HG03520 (cell line): ENCODE results near the gene VTI1A.
"Not testable (repeated sequence)": the region's sequence is repeated elsewhere in the genome, so short reads cannot be mapped to it uniquely, and the experiment has no call there.

Source experiments
- ATAC-seq: cut with Tn5 transposase; IDR thresholded peaks from one replicate; pipeline ENCODE4 v1.9.1; 2021; ENCODE audit warnings: mild to moderate bottlenecking, moderate library complexity; ENCODE audit not compliant: unreplicated experiment

VTI1A gene

DNA sequence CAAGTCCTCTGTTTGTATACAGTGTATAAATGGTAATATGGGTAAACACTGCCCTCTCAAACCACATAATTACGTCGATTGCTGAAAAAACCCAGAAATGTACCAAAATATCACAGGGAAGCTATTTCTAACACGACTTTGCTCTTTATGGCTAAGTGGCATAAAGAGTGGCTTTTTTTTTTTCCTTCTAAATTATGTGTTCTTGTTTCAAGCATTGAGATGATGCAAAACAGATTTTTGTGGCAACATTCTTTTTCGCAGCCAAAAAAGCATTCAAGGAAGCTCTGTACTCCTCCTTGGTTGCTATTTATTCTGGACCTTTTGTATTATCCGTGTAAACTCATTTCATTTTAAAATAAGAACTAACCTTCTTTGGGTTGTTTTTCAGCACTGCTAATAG is 138.9 kb downstream of the VTI1A start:
- ATAC-seq, result no peak

DNA sequence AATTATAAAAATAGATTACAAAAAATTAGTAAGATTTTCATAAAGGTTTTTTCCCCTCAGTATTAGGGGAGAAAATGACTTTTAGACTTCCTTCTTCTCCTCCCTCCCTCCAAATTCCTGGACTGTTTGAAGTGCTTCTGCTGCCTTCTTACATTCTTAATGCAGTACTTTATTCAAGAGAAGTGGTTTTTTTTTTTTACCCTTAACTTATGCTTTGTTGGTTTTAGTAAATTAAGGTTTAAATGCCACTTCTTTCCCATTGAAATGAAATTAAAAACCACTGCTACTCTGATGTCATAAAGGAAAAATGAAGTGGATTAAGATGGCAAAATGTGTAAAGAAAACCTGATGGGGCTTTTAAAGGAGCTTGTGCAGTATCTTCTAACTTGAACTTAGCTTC is 140.7 kb downstream of the VTI1A start:
- ATAC-seq, result no peak

DNA sequence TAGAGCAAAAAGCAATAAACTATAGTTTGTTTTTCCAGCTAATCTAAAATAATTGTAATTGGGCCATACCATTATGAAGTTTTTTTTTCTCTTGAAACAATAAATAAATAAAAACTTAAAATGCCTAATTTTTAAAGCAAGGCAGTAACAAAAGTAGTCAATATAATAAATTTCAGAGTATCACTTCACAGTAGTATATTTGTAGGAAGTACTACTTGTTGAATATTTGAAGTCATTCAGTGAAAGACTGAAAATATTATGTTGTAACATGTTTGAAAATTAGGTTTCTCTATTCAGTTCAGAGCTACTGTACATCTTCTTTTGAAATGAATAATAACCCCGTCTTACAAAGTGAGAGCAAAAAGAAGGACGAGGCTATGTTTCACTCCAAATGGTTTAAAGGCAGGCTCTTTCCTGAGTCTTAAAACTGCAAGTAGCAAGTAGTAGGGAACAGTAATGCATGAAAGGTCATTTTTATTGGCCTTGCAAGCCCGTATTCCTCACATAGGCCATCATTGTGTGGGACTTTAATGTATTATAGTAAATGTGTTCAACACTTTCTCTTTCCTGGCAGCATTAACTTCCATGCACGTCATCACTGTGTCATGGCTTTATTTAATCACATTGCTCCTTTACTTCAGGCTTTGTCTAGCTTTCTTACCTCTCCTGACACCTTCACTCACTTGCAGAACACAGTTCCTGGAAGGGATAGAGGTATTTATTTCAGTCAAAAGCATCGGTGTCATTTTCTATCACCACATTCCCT is 141.4 kb downstream of the VTI1A start:
- no peak for ATAC-seq

DNA sequence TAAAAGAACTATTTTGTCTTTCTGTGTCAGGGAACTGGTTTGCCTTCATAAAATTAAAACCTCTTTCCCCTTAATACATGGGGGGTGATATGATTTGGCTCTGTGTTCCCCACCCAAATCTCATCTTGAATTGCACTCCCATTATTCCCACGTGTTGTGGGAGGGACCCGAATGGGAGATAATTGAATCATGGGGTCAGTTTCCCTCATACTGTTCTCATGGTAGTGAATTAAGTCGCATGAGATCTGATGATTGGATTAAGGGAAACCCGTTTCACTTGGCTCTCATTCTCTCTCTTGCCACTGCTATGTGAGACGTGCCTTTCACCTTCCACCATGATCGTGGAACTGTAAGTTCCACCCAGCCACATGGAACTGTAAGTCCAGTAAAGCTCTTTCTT is 142.1 kb downstream of the VTI1A start:
- ATAC-seq, result no peak

DNA sequence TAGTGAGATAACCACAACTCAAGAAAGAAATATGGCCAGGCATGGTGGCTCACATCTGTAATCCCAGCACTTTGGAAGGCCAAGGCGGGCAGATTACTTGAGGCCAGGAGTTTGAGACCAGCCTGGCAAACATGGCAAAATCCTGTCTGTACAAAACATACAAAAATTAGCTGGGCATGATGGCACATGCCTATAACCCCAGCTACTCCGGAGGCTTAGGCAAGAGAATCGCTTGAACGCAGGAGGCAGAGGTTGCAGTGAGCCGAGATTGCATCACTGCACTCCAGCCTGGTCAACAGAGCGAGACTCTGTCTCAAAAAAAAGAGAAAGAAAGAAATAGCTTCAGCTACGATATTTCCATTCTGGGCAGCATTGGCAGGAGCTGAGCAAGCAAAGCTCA is 143.8 kb downstream of the VTI1A start:
- ATAC-seq, result not testable (repeated sequence)

DNA sequence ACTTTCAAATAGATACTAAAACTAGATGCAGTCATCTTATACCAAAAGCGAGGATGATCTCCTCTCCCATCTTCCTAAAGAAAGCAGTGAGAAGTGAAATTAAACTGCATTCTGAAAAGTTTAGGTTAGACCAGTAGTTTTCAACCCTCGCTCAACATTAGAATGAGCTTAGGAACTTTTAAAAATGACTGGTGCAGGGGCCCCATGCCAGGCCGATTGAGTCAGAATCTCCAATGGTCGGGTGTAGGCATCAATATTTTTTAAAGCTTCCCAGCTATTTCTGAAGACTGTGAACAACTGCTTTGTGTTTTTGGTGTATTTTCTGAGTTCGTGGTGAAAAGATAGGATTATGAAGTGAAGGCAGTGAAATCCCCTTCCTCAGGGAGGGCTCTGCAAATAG is 146.0 kb downstream of the VTI1A start:
- ATAC-seq, result no peak

DNA sequence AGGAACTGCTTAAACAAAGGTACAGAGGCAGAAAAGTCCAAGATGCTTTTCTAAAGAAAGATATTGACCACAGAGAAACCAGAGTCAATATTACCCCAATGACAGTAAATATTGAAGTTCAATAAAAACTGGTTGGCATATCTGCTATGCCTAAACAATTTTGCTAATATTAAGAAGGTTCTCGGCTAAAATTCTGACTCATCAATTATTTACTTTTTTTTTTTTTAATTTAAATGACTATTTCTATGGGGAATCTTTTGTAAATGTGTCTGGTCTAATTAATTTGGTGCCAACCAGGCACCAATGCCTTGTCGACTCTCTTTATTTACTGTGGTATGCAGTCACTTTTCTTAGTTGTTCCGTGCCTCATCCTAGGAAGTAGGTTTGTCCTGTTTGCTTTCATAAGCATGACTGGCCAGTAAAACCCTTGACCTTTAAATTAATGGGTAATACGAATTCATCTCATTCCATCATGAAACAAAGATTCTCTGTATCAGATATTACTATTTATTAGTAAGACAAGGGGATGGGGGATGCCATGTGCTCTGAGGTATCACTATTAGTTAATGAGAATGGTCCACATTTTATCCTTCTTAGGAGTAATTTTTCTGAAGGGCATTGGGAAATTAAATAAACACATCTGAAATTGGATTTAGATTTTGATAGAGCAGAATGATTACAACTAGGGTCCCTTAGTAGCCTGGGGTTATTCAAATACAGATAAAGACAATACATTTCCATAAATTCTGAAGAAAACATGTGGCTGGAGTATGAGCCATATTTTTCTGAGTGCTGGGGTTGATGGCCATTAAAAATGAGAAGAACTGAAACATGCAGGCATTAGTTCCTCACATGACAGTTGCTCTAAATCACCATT is 154.4 kb downstream of the VTI1A start:
- ATAC-seq, result no peak

DNA sequence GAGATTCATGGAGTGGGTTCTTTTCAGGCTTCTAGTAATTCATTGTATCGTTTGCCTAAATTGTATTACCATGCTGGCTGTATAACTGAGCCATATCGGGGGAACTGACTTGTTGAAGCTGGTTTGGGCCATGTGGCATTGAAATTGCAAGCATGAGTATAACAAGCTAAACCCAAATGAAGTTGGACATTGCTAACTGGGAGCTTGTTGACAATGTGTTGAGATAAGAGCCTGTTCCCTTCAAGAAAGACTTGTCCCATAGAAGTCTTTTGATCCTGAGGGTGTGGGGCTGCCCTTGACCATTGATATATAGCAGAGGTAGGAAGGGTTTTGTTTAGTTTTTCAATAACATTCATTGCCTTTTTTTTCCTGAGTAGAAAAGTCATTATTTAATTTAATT is 156.0 kb downstream of the VTI1A start:
- ATAC-seq, result no peak

DNA sequence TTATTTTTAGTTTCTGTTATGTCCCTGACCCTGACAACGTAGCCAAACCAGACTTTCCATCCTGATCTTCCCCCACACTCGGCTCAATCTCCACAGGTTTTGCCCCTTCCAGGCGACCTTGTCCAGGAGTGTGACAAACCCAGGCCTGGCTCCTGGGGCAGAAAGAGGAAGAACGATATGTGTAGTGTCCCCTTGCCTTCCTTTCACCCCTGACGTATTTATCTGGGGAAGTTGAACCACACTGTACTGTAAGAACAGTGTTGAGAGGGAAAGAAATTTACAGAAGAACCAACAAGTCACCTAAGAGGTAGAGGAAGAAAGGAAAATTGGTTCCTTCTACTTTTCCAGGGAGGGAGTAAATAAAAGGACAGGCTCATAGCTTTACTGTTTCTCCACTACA is 158.0 kb downstream of the VTI1A start:
- no peak for ATAC-seq

DNA sequence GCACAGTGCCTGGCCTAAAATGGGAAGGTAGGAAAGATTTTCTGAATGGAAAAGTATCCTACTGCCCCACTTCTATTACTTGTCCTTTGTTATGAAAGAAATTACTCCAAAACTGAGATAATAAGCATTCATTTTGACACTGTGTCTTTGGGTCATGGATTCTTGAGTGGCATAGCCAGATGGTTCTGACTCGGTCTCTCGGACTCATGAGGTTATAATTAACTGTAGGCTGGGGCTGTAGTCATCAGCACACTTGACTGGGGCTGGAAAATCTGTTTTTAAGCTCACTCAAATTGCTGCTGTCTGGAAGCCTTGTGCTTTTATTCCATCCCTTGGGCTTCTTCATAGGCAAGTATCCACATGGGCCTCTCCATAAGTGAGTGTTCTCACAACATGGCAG is 160.5 kb downstream of the VTI1A start:
- ATAC-seq, result no peak

DNA sequence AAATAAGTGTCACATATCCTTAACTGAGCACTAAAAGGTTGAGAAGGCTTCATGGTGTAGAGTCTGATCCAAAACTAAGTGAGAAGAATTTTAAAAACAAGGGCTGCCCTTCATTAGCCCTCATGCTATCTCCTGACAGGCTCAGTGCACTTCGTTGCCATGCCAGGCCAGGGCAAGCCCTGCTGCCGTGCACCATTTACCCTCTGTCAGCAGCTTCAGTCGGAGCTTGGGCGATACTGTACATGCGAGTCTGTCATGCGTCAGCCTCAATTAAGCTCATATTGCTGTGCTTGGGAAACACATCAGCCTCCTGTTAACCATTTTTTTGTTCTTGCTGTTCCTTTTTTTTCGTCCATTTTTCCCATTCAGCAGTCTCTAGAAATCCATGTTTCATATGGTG is 166.6 kb downstream of the VTI1A start:
- ATAC-seq, result no peak

DNA sequence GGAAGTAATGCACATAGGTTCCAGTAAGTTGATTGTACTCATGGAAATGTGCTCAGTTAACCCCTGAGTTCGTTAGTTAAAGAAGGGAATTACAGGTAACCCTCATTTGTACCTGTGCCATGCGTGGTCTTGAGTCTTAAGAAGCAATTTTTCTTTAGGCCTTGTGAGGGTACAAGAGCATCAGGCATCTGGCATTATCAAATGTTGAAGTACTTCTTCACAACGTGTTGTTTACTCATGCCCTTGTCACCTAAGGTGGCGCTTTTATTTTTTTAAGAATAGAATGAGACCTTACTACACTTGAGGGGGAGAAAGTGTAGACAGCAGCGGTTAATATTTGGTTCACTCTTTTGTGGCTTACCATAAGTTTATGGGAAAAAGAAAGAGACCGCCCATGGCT is 167.1 kb downstream of the VTI1A start:
- ATAC-seq, result no peak

DNA sequence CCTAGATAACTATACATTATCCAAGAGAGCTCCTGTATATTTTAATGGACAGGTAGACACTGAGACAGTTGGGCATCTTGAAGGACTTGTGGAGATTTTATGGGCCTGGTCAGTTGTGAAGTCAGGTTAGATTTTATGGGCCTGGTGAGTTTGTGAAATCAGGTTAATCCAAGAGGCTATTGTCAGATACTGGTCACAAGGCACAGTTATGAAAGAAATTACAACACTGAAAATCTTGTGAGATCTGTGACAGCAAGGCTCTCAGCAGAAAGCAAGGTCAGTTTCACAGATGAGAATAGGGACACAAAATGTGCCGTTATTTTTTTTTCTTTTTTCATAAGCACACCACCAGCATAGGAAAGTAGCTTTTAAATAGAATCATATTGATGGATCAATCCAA is 167.6 kb downstream of the VTI1A start:
- ATAC-seq, result no peak

DNA sequence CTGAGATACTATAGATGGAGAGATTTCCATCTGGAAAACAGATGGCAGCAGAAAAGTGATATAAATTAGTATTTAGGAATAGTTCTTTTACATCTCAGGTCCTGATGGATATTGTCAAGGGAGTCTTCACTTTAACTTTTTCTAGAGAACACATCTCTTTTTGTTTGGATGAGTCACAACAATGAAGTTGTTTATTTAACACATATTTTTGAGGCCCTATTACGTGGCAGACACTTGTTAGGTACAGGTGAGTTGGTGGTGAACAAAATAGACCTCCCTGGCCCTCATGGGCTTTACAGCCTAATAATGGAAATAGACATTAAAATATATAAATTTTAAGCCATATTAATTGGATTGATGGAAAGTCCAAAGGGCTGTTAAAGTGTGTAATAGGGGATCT is 168.3 kb downstream of the VTI1A start:
- no peak for ATAC-seq

DNA sequence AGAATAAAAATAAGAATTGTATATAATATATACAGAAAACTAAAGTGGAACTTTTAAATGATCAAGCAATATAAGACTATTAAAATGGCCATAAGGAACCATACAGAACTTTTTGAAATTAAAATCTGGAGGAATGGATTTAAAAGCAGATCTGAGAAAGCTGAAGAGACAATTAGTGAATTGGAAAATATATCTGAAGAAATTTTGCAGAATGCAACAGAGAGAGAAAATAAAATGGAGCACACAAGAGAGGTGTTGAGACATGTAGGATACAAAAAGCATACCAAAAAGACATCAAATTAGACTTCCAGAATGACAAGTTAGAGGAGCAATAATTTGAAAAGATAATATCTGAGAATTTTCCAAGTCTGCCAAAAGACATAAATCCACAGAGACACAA is 169.6 kb downstream of the VTI1A start:
- no peak for ATAC-seq

DNA sequence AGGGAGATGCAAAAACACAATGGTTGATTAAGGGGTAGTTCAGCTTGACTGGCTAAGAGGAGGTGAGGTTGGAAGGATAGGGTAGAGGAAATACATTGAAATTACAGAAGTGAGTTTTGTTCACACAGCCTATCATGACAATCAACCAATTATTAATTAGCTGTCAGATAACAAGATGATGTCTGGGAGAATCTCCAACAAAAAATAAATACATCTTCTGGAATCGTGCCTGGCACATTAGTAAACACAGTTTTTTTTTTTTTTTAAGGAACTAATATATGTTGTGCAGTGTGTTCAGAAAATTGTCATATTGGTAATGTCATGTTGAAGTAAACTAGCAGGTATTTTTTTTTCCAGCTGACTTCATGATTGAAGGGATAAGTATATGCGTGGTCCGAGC is 171.8 kb downstream of the VTI1A start:
- ATAC-seq, result no peak

DNA sequence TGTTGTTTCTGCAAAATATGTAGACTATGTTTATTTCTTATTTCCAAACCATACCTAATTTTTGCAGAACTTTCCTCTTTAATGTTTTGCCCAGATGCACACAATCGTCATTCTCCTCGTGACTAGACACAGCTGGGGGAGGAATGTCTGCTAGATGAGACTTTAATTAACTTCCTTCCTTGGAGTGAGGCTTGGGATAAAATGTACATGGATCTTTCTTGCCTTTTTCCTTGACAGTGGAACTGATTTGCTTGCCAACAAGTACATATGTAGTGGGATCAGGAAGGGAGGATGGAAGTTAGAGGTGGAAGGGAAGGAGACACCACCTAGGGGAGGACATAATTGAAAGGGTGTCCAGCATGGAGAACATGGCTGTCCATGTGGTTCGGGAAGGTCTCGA is 172.5 kb downstream of the VTI1A start:
- ATAC-seq, result no peak

DNA sequence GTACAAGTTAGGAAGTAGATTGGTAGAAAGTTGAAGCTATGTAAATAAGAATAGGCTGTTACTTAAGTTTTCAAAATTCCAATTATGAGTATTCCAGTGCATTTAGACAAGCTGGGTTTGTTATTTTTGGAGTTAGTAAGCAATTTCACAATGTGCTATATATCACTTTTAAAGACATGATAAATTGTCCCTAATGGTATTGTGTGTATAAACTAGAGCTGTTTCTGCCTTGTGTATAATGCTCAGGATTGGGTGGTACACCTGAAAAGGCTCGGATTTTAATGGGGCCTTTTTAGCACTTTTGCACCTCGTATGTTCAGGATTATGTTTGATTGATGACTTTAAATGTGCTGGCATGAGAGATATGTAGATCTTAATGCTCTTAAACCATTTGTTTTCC is 175.8 kb downstream of the VTI1A start:
- no peak for ATAC-seq

DNA sequence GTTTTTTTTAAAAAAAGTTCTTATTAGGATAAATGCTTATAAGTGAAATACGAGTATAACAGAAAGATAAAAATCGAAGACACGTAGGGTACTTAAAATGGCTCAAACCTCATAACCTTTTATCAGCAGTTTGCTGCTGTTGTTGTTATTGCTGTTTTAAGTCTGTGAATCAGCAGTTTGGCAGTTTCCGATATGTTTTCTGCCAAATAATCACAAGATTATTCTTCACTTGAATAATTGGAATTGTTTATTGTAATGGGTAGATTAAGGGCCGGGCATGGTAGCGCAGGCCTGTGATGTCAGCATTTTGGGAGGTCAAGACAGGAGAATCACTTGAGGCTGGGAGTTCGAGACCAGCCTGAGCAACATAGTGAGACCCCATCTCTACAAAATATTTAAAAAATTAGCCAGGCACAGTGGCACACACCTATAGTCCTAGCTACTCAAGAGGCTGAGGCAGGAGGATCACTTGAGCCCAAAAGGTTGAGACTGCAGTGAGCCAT is 177.6 kb downstream of the VTI1A start:
- ATAC-seq, result no peak

DNA sequence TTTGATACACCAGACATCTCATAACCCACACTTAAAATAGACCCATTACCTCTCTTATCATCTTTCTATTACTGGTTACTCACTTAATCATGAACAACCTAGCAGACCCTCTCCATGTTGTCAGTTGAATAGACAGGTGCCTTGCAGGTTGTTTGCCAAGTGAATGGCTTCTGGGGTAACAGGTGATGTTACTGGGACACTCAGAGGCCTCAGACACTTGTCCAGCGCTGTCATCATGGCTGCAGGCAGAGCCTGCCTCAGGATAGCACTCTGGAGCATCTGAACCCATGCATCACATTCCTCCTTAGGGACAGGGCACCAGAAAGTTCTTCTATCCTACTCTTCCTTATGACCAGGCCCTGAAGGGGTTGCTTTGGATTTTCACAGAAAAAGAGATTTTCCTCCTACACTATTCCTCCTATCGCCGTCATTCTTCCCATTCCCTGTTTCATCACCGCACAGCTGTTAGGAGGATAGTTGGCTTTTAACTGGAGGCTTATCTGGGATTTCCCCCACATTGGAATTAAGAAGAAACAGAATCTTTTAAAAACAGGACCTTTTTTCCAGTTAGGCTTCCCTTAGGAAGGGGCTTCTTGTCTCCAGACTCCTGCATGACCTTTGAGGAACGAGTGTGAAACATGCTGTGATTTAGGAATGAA is 182.1 kb downstream of the VTI1A start:
- no peak for ATAC-seq

DNA sequence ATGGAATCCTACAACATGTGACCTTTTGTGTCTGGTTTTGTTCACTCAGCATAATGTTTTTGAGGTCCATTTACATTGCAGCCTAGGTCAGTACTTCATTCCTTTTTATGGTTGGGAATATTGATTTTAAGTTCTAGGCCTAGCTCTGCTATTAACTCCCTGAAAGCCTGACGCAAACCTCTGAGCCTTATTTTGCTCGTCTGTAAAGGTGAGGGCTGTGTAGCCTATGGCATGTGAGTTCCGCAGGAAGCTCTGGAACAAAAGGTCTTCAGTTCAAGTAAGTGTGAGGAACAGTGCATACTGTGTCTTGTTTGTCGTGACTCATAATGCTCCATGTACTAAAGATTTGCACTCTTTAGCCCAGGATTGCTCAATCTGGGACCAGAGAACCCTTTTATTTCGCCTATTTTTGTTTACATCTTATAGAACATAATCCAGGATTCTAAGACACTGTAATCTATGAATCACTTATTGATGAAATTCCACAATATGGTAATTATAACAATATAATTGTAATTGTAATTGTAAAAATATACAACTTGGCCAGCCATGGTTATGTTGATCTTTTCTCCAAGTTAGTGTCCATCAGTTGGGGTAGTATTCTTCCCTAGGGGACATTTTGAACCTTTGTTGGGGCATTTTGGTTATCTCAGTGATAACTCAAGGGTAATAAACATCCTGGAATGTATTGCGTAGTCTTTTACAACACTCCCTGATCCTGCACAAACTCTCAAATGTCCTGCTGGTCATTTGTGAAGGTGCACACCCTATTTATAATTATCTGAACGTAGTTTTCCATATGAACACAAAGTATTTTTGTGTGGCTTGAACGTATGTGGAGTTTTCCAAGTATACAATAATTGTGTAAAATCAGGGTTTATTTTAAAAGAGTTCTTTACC is 184.7 kb downstream of the VTI1A start:
- ATAC-seq, result no peak
